ENCODE measurements around the gene HSPA2.

- TF ChIP-seq CTCF (IDR thresholded peaks at IDR 0.05) (no peak), FOXK1 (CRISPR knock-in tag; IDR thresholded peaks at IDR 0.05) (no peak), ZNF416 (CRISPR knock-in tag; IDR thresholded peaks at IDR 0.05) (no peak), E2F1 (CRISPR knock-in tag; IDR thresholded peaks at IDR 0.05) (no peak), ZSCAN18 (CRISPR knock-in tag; IDR thresholded peaks at IDR 0.05) (no peak)
- TF ChIP-seq, protein P1, sequence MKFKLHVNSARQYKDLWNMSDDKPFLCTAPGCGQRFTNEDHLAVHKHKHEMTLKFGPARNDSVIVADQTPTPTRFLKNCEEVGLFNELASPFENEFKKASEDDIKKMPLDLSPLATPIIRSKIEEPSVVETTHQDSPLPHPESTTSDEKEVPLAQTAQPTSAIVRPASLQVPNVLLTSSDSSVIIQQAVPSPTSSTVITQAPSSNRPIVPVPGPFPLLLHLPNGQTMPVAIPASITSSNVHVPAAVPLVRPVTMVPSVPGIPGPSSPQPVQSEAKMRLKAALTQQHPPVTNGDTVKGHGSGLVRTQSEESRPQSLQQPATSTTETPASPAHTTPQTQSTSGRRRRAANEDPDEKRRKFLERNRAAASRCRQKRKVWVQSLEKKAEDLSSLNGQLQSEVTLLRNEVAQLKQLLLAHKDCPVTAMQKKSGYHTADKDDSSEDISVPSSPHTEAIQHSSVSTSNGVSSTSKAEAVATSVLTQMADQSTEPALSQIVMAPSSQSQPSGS (CRISPR knock-in tag; IDR thresholded peaks at IDR 0.05; ENCODE audit: borderline replicate concordance, low read depth), result no peak
Measured at GRCh38 chr14:64536488-64537245, 3.9 kb upstream of the HSPA2 start.
